WTC11 (cell line): ENCODE data around the gene TH. TPM values are rescaled to one million over a fixed set of nuclear protein-coding genes. Genes with fewer than 3 reads are reported as not detected.

Experiments used
- ATAC-seq: fragments of 200-7000 bp; cut with Tn5 transposase; 2 replicates; pipeline ENCODE4 v1.10.0; 2021; ENCODE audit warnings: mild to moderate bottlenecking, moderate library complexity
- CTCF ChIA-PET: fragments of 300-600 bp; sonication (Branson Sonifier 250); formaldehyde crosslinking; loops from one replicate; lab custom pipeline; 2021; ENCODE audit warnings: antibody characterized with exemption; lab: Charles Lee
- POLR2A ChIA-PET: fragments of 350-600 bp; sonication (Branson Sonifier 250); formaldehyde crosslinking; loops from one replicate; lab custom pipeline; 2021; ENCODE audit warnings: antibody characterized with exemption; lab: Charles Lee
- DNase-seq: peaks from one replicate; pipeline ENCODE4 v3.0.0; 2021; ENCODE audit warnings: low spot score
- H3K27ac Mint-ChIP-seq: 2 replicates; pipeline ENCODE4 v1.8.0; 2021; ENCODE audit warnings: mixed read lengths
- H3K27me3 Mint-ChIP-seq: 2 replicates; pipeline ENCODE4 v1.8.0; 2021; ENCODE audit warnings: low read depth, mild to moderate bottlenecking, moderate library complexity, mixed read lengths
- H3K36me3 Mint-ChIP-seq: 2 replicates; pipeline ENCODE4 v1.8.0; 2021; ENCODE audit warnings: mixed read lengths
- H3K4me1 Mint-ChIP-seq: 2 replicates; pipeline ENCODE4 v1.8.0; 2022; ENCODE audit warnings: mixed read lengths
- H3K4me3 Mint-ChIP-seq: 2 replicates; pipeline ENCODE4 v1.8.0; 2021; ENCODE audit warnings: mild to moderate bottlenecking, moderate library complexity, mixed read lengths
- H3K9me3 Mint-ChIP-seq: 2 replicates; pipeline ENCODE4 v1.8.0; 2021; ENCODE audit warnings: mixed read lengths
- CREM ChIP-seq: sonication (generic); formaldehyde crosslinking; IDR thresholded peaks from 2 replicates; pipeline ENCODE4 v1.8.1; 2022; ENCODE audit warnings: mild to moderate bottlenecking, missing genetic modification reagents, moderate library complexity
- E2F1 ChIP-seq: sonication (generic); formaldehyde crosslinking; IDR thresholded peaks from 2 replicates; pipeline ENCODE4 v1.8.0; 2022; ENCODE audit warnings: mild to moderate bottlenecking, missing genetic modification reagents
- ELF4 ChIP-seq: sonication (generic); formaldehyde crosslinking; IDR thresholded peaks from 2 replicates; pipeline ENCODE4 v1.8.1; 2022; ENCODE audit warnings: low read depth, mild to moderate bottlenecking, moderate library complexity, missing genetic modification reagents
- GTF2I ChIP-seq: fragments of 250-450 bp; sonication (Bioruptor Pico); conservative IDR thresholded peaks from 2 replicates; pipeline ENCODE4 v1.4.0; 2021; ENCODE audit warnings: mild to moderate bottlenecking
- HMGXB4 ChIP-seq: sonication (generic); formaldehyde crosslinking; IDR thresholded peaks from 2 replicates; pipeline ENCODE4 v1.8.1; 2023; ENCODE audit warnings: mild to moderate bottlenecking, moderate library complexity, missing genetic modification reagents
- MXD4 ChIP-seq: fragments of 250-450 bp; sonication (Bioruptor Pico); IDR thresholded peaks from 2 replicates; pipeline ENCODE4 v1.8.0; 2021; ENCODE audit warnings: mild to moderate bottlenecking, moderate library complexity, borderline replicate concordance
- STAT6 ChIP-seq: sonication (generic); formaldehyde crosslinking; conservative IDR thresholded peaks from 2 replicates; pipeline ENCODE4 v1.8.1; 2023; ENCODE audit warnings: mild to moderate bottlenecking, low read depth, missing genetic modification reagents, moderate library complexity
- TP53 ChIP-seq: sonication (generic); formaldehyde crosslinking; IDR thresholded peaks from 2 replicates; pipeline ENCODE4 v1.8.1; 2023; ENCODE audit warnings: mild to moderate bottlenecking, missing genetic modification reagents
- ZNF121 ChIP-seq: sonication (generic); formaldehyde crosslinking; IDR thresholded peaks from 2 replicates; pipeline ENCODE4 v1.8.0; 2023; ENCODE audit warnings: missing genetic modification reagents
- ZNF532 ChIP-seq: fragments of 250-450 bp; sonication (Bioruptor Pico); IDR thresholded peaks from 2 replicates; pipeline ENCODE4 v1.9.0; 2021; ENCODE audit warnings: mild to moderate bottlenecking, borderline replicate concordance
- total RNA-seq: library from RNA; stranded (reverse); gene quantifications from 3 replicates; pipeline ENCODE4 v1.2.3, GENCODE V29; 2021
- TF ChIP-seq, protein P1 (sequence below): fragments of 250-450 bp; sonication (Bioruptor Pico); conservative IDR thresholded peaks from 2 replicates; pipeline ENCODE4 v1.9.0; 2021; ENCODE audit warnings: mild to moderate bottlenecking
- TF ChIP-seq, protein P2 (sequence below): fragments of 250-450 bp; sonication (Bioruptor Pico); IDR thresholded peaks from 2 replicates; pipeline ENCODE4 v1.9.0; 2021; ENCODE audit warnings: moderate library complexity, mild to moderate bottlenecking, inconsistent platforms, borderline replicate concordance

TH gene
- total RNA-seq, 1 experiment from 2014 or later, result not detected

GRCh38 chr11:2204361-2205213 lies 33.0 kb upstream of the TH start (continued):
- TF ChIP-seq GTF2I (CRISPR knock-in tag) (no peak), HMGXB4 (CRISPR knock-in tag) (no peak), STAT6 (CRISPR knock-in tag) (no peak), ZNF121 (no peak), ELF4 (CRISPR knock-in tag) (no peak)
- TF ChIP-seq, all 79 proteins: peak for 0

DNA sequence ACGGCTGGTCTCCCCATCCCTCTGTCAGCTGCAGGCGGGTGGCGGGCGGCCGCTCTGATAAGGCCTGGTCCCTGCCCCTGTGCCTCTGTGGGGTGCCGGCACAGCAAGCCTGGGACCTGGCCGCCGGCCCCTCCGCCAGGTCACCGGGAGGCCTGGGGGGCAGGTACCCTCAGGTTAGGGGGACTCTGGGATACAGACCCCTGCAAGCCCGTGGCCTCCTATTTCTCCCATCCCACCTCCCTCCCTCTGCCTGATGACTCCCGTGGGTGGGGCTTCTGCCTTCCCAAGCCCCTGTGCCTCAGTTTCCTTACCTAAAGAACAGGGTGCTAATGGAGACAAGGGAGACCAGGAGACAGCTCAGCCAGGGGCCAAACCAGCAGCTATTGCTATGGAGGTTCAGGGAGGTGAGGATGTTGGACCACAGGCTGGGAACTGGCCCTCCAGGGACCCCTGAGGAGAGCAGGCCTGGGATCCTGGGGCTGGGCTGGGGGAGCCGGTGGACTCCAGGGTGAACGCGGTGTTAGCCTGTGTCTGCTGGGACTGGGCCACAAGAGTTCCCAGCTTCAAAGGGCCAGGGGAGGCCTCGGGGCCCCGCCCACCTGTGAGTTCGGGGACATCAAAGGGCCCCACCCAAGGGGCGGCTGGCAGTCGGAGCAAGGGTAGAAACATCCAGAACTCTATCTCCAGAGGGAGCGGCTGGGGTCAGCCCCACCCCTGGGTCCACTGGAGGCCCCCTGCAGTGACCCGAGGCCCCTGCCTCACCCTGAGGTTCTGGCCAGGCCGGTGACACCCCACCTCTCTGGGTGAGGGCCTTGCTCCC lies 32.0 kb upstream of the TH start:
- CTCF ChIA-PET, result interaction anchor here (1.3 to 2.2 kb wide), 2 partner anchors 94 to 101 kb away, joined by 5 to 7 read pairs; no protein-coding TSS in a partner anchor
- Mint-ChIP-seq H3K9me3 (no peaks in the 10 kb centered on the region), H3K4me3 (no peak overlapping the region), H3K27ac (no peak overlapping the region), H3K27me3 (peaks cover 4% of the 10 kb centered on the region; the same call in 1 of the 2 replicates), H3K36me3 (no peaks in the 10 kb centered on the region), H3K4me1 (no peaks in the 10 kb centered on the region)
- TF ChIP-seq E2F1 (CRISPR knock-in tag), result no peak
- TF ChIP-seq, protein P1, sequence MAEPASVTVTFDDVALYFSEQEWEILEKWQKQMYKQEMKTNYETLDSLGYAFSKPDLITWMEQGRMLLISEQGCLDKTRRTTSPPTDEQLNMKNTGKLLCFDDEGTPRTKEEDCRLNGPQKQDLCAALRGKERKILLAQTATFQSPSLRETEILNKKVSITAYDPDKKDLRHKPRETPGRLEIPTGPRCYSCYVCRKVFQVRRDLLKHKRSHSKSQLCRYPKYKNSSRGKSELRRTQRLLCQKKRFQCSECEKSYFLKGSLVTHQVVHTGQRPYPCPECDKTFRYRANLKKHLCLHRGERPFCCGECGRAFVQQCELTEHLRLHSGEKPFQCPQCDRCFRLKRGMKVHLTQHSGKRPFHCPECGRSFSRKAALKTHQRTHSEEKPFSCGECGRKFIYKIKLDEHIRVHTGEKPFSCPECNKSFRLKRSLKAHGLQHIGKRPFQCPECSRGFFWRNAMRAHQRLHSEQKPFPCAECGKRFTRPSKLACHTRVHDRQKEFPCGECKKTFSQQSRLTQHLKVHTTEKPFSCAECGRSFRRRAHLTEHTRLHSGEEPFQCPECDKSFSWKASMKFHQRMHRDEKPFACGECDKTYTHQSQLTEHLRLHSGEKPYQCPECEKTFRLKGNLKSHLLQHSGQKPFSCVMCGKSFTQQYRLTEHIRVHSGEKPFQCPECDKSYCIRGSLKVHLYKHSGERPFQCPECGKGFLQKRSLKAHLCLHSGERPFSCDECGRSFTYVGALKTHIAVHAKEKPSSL (CRISPR knock-in tag), result no peak
- TF ChIP-seq, protein P2, sequence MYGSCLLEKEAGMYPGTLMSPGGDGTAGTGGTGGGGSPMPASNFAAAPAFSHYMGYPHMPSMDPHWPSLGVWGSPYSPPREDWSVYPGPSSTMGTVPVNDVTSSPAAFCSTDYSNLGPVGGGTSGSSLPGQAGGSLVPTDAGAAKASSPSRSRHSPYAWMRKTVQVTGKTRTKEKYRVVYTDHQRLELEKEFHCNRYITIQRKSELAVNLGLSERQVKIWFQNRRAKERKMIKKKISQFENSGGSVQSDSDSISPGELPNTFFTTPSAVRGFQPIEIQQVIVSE, result no peak
- TF ChIP-seq MXD4 (CRISPR knock-in tag), result no peak
- no peak for TF ChIP-seq CREM
- no peak for TF ChIP-seq TP53 (CRISPR knock-in tag)
- no peak for TF ChIP-seq ZNF532 (CRISPR knock-in tag)
- ATAC-seq (no peak), DNase-seq (peak; percentile 7)
- POLR2A ChIA-PET, result no interaction called here
